GM12878 (cell line): ENCODE data around the gene PDCD10. TPM values are rescaled to one million over a fixed set of nuclear protein-coding genes. Genes with fewer than 3 reads are reported as not detected.

Experiments used
- ATAC-seq: fragments of 200-7000 bp; cut with Tn5 transposase; 3 replicates; pipeline ENCODE4 v1.9.1; 2020; ENCODE audit warnings: mild to moderate bottlenecking, moderate library complexity
- BruUV-seq: library from RNA; stranded (reverse); fragments of 400-500 nt; replicated peaks from 2 replicates; lab custom pipeline; 2021; lab: Mats Ljungman, UMichigan
- CTCF ChIA-PET: fragments of 300-600 bp; sonication (Branson Sonifier 250); formaldehyde crosslinking; extraction: SDS; loops from one replicate; lab custom pipeline; 2021; ENCODE audit warnings: inconsistent platforms; lab: Yijun Ruan, JAX
- POLR2A ChIA-PET: fragments of 350-600 bp; formaldehyde crosslinking; extraction: SDS; loops from one replicate; lab custom pipeline; 2021; ENCODE audit warnings: inconsistent platforms; lab: Charles Lee
- RAD21 ChIA-PET: fragments of 300-600 bp; sonication (Branson Sonifier 250); formaldehyde crosslinking; loops from one replicate; lab custom pipeline; 2023; ENCODE audit warnings: antibody characterized with exemption; ENCODE audit not compliant: unreplicated experiment; lab: Charles Lee
- SMC1A ChIA-PET: fragments of 300-600 bp; sonication (Branson Sonifier 250); formaldehyde crosslinking; loops from one replicate; lab custom pipeline; 2023; ENCODE audit not compliant: unreplicated experiment, uncharacterized antibody; lab: Charles Lee
- DNase-seq: peaks from one replicate; pipeline ENCODE4 v3.0.0-alpha.2; 2011; ENCODE audit warnings: low read depth, low spot score
- FAIRE-seq: peaks from 3 replicates; lab custom pipeline; 2011; peaks lifted over from hg19 to GRCh38; lab: Jason Lieb, UNC
- H2AFZ ChIP-seq: 2 replicates; pipeline ENCODE4 v1.6.0; 2011; ENCODE audit warnings: low read depth, low read length, control low read depth; ENCODE audit not compliant: control insufficient read depth
- H3K27ac ChIP-seq: 2 replicates; pipeline ENCODE4 v1.5.1; 2011; ENCODE audit warnings: control low read depth; ENCODE audit not compliant: control insufficient read depth, insufficient read depth
- H3K27me3 ChIP-seq, 2 experiments: replicated peaks in 1 of 2; 2 replicates each; pipeline versions ENCODE4 v1.6.0 to v1.6.1; 2011; ENCODE audit warnings: low read length in 1 of 2; ENCODE audit not compliant: control insufficient read depth in 2 of 2, insufficient read depth in 2 of 2
- H3K36me3 ChIP-seq, 2 experiments: 2 replicates each; pipeline ENCODE4 v1.5.1; 2011; ENCODE audit warnings: low read length in 1 of 2; ENCODE audit not compliant: control insufficient read depth in 2 of 2, insufficient read depth in 2 of 2
- H3K4me1 ChIP-seq: 2 replicates; pipeline ENCODE4 v1.6.1; 2011; ENCODE audit warnings: mild to moderate bottlenecking, low read length, moderate library complexity, mixed read lengths; ENCODE audit not compliant: control insufficient read depth, insufficient read depth
- H3K4me2 ChIP-seq: 2 replicates; pipeline ENCODE4 v1.6.0; 2011; ENCODE audit warnings: control low read depth; ENCODE audit not compliant: control insufficient read depth, insufficient read depth
- H3K4me3 ChIP-seq: fragments of 200-600 bp; sonication (generic); 2 replicates; pipeline ENCODE4 v1.5.1; 2016
- H3K79me2 ChIP-seq: 2 replicates; pipeline ENCODE4 v1.6.0; 2011; ENCODE audit warnings: low read length; ENCODE audit not compliant: control insufficient read depth, insufficient read depth
- H3K9ac ChIP-seq: 2 replicates; pipeline ENCODE4 v1.8.0; 2011; ENCODE audit warnings: low read length, control low read depth, mixed read lengths; ENCODE audit not compliant: control insufficient read depth, insufficient read depth
- H3K9me3 ChIP-seq: replicated peaks from 3 replicates; pipeline ENCODE4 v1.5.1; 2011; ENCODE audit warnings: mild to moderate bottlenecking, low read length; ENCODE audit not compliant: control insufficient read depth, insufficient read depth
- H4K20me1 ChIP-seq: 2 replicates; pipeline ENCODE4 v1.6.0; 2011; ENCODE audit not compliant: control insufficient read depth, insufficient read depth
- ESRRA ChIP-seq: IDR thresholded peaks from 2 replicates; pipeline ENCODE4 v1.6.1; 2012; ENCODE audit warnings: mild to moderate bottlenecking, low read length, improper control_type of control experiment
- ETV6 ChIP-seq, 2 experiments: fragments of 450-650 bp in 1 of 2; IDR thresholded peaks in 1 of 2; conservative IDR thresholded peaks in 1 of 2; 2 replicates each; pipeline ENCODE4 v1.6.1; 2014; ENCODE audit warnings: antibody characterized with exemption in 1 of 2, borderline replicate concordance in 1 of 2, low read depth in 1 of 2, mild to moderate bottlenecking in 1 of 2, moderate library complexity in 1 of 2
- FOXK2 ChIP-seq: fragments of 450-650 bp; IDR thresholded peaks from 2 replicates; pipeline ENCODE4 v1.6.1; 2017; ENCODE audit warnings: mild to moderate bottlenecking, moderate library complexity
- HCFC1 ChIP-seq: fragments of 150-350 bp; IDR thresholded peaks from 2 replicates; pipeline ENCODE4 v1.6.1; 2014; ENCODE audit warnings: low read length
- HDAC2 ChIP-seq: fragments of 200-600 bp; sonication (generic); IDR thresholded peaks from 2 replicates; pipeline ENCODE4 v1.6.1; 2017
- HDGF ChIP-seq: fragments of 450-650 bp; IDR thresholded peaks from 2 replicates; pipeline ENCODE4 v1.6.1; 2016; ENCODE audit warnings: antibody characterized with exemption
- IKZF2 ChIP-seq, 2 experiments: fragments of 450-650 bp; IDR thresholded peaks; 2 replicates each; pipeline ENCODE4 v1.6.1; 2017; ENCODE audit warnings: mild to moderate bottlenecking in 2 of 2, moderate library complexity in 2 of 2
- IRF5 ChIP-seq: fragments of 450-650 bp; IDR thresholded peaks from 2 replicates; pipeline ENCODE4 v1.6.1; 2017; ENCODE audit warnings: borderline replicate concordance
- NR2C1 ChIP-seq: fragments of 450-650 bp; IDR thresholded peaks from 2 replicates; pipeline ENCODE4 v1.6.1; 2017; ENCODE audit warnings: antibody characterized with exemption, mild to moderate bottlenecking, moderate library complexity
- PML ChIP-seq: IDR thresholded peaks from 2 replicates; pipeline ENCODE4 v1.6.1; 2012; ENCODE audit warnings: low read length, inconsistent platforms
- POLR2AphosphoS5 ChIP-seq: IDR thresholded peaks from 2 replicates; pipeline ENCODE4 v1.6.1; 2011; ENCODE audit warnings: mild to moderate bottlenecking, low read length, inconsistent platforms
- RBBP5 ChIP-seq: fragments of 200-600 bp; sonication (generic); conservative IDR thresholded peaks from 2 replicates; pipeline ENCODE4 v1.6.1; 2016
- RFX5 ChIP-seq: IDR thresholded peaks from 2 replicates; pipeline ENCODE4 v1.6.1; 2011; ENCODE audit warnings: low read depth, low read length, improper control_type of control experiment
- SUZ12 ChIP-seq: fragments of 200-600 bp; sonication (generic); IDR thresholded peaks from one replicate; pipeline ENCODE4 v1.6.1; 2018; ENCODE audit warnings: antibody characterized with exemption, mild to moderate bottlenecking; ENCODE audit not compliant: unreplicated experiment
- TCF12 ChIP-seq: IDR thresholded peaks from 2 replicates; pipeline ENCODE4 v1.6.1; 2011; ENCODE audit warnings: low read depth, mild to moderate bottlenecking, low read length
- ZBED1 ChIP-seq: IDR thresholded peaks from 2 replicates; pipeline ENCODE4 v1.6.1; 2016; ENCODE audit warnings: borderline replicate concordance
- ZNF274 ChIP-seq: IDR thresholded peaks from one replicate; pipeline ENCODE4 v1.8.0; 2011; ENCODE audit not compliant: insufficient read length, insufficient read depth
- ZNF384 ChIP-seq: IDR thresholded peaks from 2 replicates; pipeline ENCODE4 v1.6.1; 2012; ENCODE audit warnings: low read depth, mild to moderate bottlenecking, low read length, improper control_type of control experiment, borderline replicate concordance
- WGBS: methylation state at CpG from one replicate; pipeline ENCODE4 v1.1.6; 2016; ENCODE audit warnings: low lambda C conversion rate; ENCODE audit not compliant: insufficient replicate concordance, insufficient coverage; ENCODE audit errors: missing lambda C conversion rate; 5-methylcytosine and 5-hydroxymethylcytosine counted together
- in situ Hi-C: fragments of 300-500 bp; cut with MboI; formaldehyde crosslinking; loops from 9 replicates; pipeline ENCODE4 v1.14.3; 2018; ENCODE audit warnings: mixed read lengths
- intact Hi-C: fragments of 100-400 bp; cut with micrococcal nuclease; formaldehyde crosslinking; loops from one replicate; pipeline ENCODE4 v1.14.2; 2022; ENCODE audit not compliant: unreplicated experiment
- polyA plus RNA-seq, 11 experiments: library from polyadenylated mRNA; depleted of rRNA in 4 of 11; unstranded in 6 of 11; stranded (reverse) in 5 of 11; fragments of >200 nt; fragmentation: Nextera tagmentation in 4 of 11; fragmentation: Illumina TruSeq in 1 of 11; extraction: Ambion mirVana in 4 of 11; extraction: Trizol in 1 of 11; gene quantifications; 1 replicate in 1 of 11; 2 replicates in 10 of 11; pipeline versions ENCODE4 v1.2.1 to v1.2.3, GENCODE V29; 2011 to 2016; ENCODE audit warnings: inconsistent platforms in 2 of 11, missing spikeins in 2 of 11, low read depth in 1 of 11
- total RNA-seq, 4 experiments: library from RNA; depleted of rRNA in 3 of 4; stranded (reverse); fragments of >200 nt in 3 of 4; fragmentation: Illumina TruSeq in 1 of 4; extraction: Trizol in 1 of 4; gene quantifications; 2 replicates each; pipeline versions ENCODE4 v1.2.1 to v1.2.3, GENCODE V29; 2013 to 2021

Gene PDCD10
- total and polyA plus RNA-seq, 10 of the 15 experiments (the other 5 are each of a cell fraction or from before 2014, with no cell fraction given), result 64.1 to 247 (median 125) TPM

GRCh38 chr3:167673221-167673620 lies 61.5 kb downstream of the PDCD10 start:
- peaks cover 0 to 12% of the 10 kb centered on the region in 2 experiments; a peak in 2 of 4 replicates for H3K36me3 ChIP-seq
- no peaks in the 10 kb centered on the region for H3K27me3 ChIP-seq
- H2AFZ ChIP-seq, result no peak overlapping the region
- in situ Hi-C loops (no loop called here), intact Hi-C loops (no loop called here)
- TF ChIP-seq HDGF (no peak), ZNF274 (no peak), NR2C1 (no peak), IKZF2 (IDR thresholded peaks at IDR 0.05) (no peak)
- CTCF ChIA-PET, result interaction anchor here (1.3 to 3.9 kb wide), 3 partner anchors 10 to 12 kb away, joined by 3 to 24 read pairs (median 5); no protein-coding TSS in a partner anchor
- DNase-seq (no peak), ATAC-seq (no peak), FAIRE-seq (no peak)
- RAD21 ChIA-PET, result no interaction called here
- no peak overlapping the region for H3K4me2 ChIP-seq
- no peaks in the 10 kb centered on the region for H4K20me1 ChIP-seq
- BruUV-seq, result no TSS peak
- no peak overlapping the region for H3K27ac ChIP-seq
- SMC1A ChIA-PET, result interaction anchor here (1.0 to 1.8 kb wide), 2 partner anchors 11 to 29 kb away, joined by 3 to 5 read pairs; no protein-coding TSS in a partner anchor
- no peak overlapping the region for H3K9ac ChIP-seq
- H3K79me2 ChIP-seq, result no peaks in the 10 kb centered on the region
- H3K4me3 ChIP-seq, result no peak overlapping the region
- POLR2A ChIA-PET, result interaction anchor here (1.0 kb wide), 1 partner anchor 63 kb away, joined by 3 read pairs; the partner anchor contains the start of gene SERPINI1
- 94% methylated on average over 1 of the region's 1 CpG for WGBS
- no peaks in the 10 kb centered on the region; the same call in 2 of the 3 replicates for H3K9me3 ChIP-seq
- no peaks in the 10 kb centered on the region for H3K4me1 ChIP-seq

- WGBS, result 98% methylated on average over 4 of the region's 4 CpGs
- peaks cover 0 to 12% of the 10 kb centered on the region in 2 experiments; a peak in 2 of 4 replicates for H3K36me3 ChIP-seq
- no peak overlapping the region for H2AFZ ChIP-seq
- no peak overlapping the region for H3K27ac ChIP-seq
- no peaks in the 10 kb centered on the region for H3K79me2 ChIP-seq
- in situ Hi-C loops (no loop called here), intact Hi-C loops (no loop called here)
- H3K27me3 ChIP-seq, result no peaks in the 10 kb centered on the region
- H3K4me1 ChIP-seq, result no peaks in the 10 kb centered on the region
- DNase-seq (no peak), FAIRE-seq (no peak), ATAC-seq (no peak)
- H3K4me3 ChIP-seq, result no peak overlapping the region
- no peak overlapping the region for H3K9ac ChIP-seq
- H3K9me3 ChIP-seq, result no peaks in the 10 kb centered on the region; the same call in 2 of the 3 replicates
- ChIA-PET POLR2A (no interaction called here), CTCF (interaction anchor here (1.2 kb wide), 1 partner anchor 69 kb away, joined by 3 read pairs; no protein-coding TSS in a partner anchor), RAD21 (no interaction called here), SMC1A (interaction anchor here (0.7 to 1.8 kb wide), 3 partner anchors 9 to 26 kb away, joined by 3 to 5 read pairs (median 3); no protein-coding TSS in a partner anchor)
- no peaks in the 10 kb centered on the region for H4K20me1 ChIP-seq
- no peak overlapping the region for H3K4me2 ChIP-seq
- no TSS peak for BruUV-seq
- TF ChIP-seq TCF12, result no peak
- no peak for TF ChIP-seq PML
- no peak for TF ChIP-seq ZBED1
- TF ChIP-seq ZNF384, result no peak
- TF ChIP-seq POLR2AphosphoS5, result no peak
- no peak for TF ChIP-seq RFX5
- TF ChIP-seq NR2C1, result no peak
- TF ChIP-seq ESRRA, result no peak
- TF ChIP-seq RBBP5, result no peak
- no peak for TF ChIP-seq IRF5
- TF ChIP-seq ETV6 (conservative IDR thresholded peaks at IDR 0.05 in 1 of 2, IDR thresholded peaks at IDR 0.05 in 1 of 2; ENCODE audit: borderline replicate concordance in 1 of 2, low read depth in 1 of 2), result no peak
- TF ChIP-seq HCFC1, result no peak
- TF ChIP-seq HDAC2, result no peak
- TF ChIP-seq FOXK2, result no peak
- no peak for TF ChIP-seq SUZ12
Measured at GRCh38 chr3:167671878-167672427, 62.7 kb downstream of the PDCD10 start.
